EL (cell line): ENCODE data around the gene ADAMTS12.
"Not testable (repeated sequence)": the region's sequence is repeated elsewhere in the genome, so short reads cannot be mapped to it uniquely, and the experiment has no call there.

ENCODE experiments used
- DNase-seq: peaks from one replicate; pipeline ENCODE4 v3.0.0-alpha.2; 2016

Gene ADAMTS12

DNA sequence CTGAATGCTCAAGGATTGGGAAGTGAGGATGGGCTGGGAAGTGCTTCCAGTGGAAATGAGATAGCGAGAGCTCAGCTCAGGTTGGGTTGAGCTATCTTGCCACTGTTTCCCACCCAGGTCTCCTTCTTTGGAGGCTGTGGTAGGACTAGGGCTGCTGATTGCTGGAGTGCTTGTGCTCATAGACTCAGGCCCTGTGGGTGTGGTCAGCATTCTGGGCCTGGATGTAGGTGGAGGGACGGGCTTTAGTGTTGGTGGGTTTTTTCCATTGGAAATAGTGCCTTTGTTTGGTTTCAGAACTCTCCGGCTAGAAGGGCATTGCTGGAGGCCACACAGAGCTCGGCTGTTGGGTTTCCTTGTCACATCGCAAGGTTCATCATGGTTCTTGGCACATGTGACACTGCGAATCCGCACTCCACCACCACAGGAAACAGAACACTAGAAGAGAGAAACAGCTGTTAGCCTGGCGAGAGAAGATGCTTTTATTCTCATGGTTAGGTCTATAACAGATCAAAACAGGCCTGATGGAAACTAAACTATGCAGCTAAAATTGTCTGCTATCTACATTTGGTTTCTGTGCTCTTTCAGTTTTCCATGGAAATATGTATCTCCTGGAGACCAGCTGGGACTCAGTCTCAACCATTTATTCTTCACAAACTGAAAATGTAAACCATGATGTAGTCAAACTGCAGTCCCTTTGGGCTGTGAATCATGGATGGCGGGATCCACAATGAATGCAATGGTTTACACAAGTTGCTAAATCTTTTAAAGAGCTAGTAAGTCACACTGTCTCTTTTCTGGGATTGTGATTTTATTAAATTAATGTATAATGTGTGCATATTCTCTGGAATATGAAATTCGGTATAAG is 314.8 kb downstream of the ADAMTS12 start:
- no peak for DNase-seq

DNA sequence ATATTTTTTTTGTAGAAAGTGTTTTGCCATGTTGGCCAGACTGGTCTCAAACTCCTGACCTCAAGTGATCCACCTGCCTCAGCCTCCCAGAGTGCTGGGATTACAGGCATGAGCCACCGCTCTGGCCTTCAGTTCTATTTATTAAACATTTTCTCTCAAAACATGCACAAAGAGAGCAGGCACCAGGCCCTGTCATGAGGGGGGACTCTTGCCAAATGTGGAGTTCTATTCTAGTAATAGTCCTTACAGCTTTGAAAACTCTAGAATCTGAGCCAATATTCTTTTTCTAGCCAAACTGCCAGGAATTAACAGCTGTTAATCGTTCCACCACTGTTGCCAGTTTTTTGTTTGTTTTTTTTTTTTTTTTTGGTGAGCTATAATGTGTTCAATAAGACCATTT is 326.5 kb downstream of the ADAMTS12 start:
- DNase-seq: no peak

DNA sequence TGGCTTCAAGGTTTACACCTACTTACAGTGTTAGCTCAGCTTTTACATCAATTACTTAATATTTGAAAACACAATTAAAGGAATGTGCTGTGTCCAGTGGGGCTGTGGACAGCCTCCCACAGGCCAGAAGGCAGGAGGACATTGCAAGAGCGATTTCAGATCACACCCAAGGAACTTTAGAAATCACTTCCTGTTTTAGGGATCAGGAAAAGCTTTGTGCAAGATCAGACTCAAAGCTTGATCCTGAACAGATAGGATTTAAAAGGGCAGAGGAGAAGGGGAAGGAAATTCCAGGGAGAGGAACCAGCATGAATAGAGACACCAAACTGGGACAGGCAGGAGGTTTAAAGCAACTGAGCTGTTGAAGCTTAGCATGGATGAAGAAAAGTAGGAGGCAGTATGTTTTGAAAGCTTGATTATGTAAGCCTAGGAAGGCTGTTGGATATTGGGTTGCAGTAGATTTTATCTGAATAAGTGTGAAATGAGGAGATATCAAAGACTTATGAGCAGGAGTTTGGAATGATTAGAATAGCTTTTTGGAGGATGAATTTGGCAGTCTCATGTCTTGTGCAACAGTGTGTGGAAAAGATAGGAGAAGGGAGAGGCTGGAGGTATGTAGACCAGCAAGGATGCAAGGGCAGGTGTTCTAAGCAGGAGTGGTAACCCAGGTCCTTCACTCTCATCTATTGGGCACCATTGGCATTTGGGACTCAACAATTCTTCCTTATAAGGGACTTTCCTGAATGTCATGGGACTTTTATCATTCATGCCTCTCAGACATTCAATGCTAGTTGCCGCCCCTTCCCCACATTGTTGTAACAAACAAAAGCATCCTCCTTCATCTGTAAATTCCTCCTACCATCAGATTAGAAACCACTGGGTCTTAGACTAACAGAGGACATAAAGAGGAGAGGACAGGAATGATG is 327.5 kb downstream of the ADAMTS12 start:
- DNase-seq: no peak

DNA sequence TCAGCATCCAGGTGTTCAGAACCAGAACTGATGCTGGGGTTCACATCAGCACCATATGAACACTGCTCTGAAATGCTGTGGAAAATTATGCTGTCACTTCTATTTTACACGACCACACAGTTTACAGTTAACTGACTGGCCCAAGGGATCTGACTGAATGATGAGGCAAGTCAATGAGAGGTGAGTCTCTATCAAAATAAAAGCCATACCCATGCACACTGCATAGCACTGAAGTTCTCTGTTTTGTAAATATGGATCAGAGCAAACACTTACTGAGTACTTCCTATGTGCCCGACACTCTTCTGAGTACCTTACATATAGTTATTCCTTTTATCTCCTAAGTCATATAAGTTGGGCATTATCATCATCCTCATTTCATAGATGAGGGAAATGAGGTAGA is 328.3 kb downstream of the ADAMTS12 start:
- DNase-seq: no peak

DNA sequence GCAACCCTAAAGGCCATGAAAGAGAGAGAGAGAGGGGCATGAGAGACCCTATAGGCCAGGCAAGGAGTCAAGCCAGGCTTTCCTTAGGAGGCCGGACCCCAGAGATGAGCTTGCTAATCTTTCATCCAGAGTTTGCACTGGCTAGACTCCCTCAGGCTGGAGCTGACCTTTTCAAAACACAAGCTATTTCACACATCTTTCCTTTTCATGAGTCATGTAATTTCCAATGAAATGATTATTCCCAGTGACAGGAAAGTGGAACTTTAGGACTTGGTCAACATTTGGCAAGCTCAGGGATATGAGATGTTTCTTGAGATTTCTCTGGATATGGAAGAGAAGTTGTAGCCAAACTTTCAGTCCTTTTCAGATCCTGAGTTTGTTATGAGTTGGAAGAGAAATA is 333.3 kb downstream of the ADAMTS12 start:
- peak; percentile 25 for DNase-seq

DNA sequence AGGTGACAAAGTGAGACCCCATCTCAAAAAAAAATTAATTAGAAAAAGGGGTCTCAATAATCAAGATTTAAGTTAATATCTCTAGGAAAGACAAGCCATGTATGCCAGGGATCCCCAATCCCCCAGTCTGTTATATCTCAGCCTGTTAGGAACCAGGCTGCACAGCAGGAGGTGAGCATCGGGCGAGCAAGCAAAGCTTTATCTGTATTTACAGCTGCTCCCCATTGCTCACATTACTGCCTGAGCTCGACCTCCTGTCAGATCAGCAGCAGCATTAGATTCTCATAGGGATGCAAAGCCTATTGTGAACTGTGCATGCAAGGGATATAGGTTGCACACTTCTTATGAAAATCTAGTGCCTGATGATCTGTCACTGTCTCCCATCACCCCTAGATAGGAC is 334.2 kb downstream of the ADAMTS12 start:
- no peak for DNase-seq

DNA sequence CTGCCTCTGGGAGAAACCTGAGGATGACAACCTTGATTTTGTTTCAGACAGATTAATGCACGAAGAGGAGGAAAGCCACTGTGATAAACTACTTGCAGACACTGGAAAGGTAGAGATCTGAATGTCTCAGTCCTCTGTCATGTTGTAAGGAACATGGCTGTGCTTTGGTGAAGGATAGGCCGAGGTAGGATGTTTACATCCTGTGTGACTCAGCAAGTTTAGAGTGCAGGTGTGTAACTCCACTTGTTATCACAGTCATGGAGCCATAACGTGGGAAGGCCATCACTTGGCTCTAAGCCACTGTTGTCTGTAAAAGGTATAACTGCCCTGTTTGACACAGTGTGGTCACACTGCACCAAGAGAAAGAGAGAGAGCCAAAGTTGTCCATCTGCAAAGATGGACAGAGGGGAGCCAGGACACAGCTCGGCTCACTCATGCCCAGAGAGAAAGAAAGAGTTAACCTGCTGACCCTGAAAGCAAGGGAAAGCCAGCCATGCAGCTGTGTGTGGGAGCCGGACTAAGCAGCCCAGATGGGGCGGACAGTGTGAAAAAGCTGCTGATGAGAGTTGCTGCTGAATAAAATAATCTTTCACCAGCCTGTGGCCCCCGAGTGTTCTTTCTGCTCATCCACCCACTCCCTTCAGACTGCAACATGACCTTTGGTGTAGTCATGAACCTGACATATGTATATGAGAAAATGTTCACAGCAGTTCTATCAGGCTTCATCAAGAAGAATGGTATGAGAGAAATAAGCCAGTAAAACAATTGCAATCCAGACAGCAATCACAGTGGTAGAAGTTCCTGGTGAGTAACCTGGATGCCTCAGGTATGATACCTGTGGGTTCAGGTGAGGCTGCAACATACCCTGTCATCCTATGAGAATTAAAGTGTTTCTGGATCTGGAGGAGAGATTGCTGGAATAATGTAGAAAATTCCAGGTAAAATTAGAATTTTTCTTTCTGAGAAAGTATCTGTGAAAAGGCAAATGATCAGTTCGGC is 335.2 kb downstream of the ADAMTS12 start:
- no peak for DNase-seq

DNA sequence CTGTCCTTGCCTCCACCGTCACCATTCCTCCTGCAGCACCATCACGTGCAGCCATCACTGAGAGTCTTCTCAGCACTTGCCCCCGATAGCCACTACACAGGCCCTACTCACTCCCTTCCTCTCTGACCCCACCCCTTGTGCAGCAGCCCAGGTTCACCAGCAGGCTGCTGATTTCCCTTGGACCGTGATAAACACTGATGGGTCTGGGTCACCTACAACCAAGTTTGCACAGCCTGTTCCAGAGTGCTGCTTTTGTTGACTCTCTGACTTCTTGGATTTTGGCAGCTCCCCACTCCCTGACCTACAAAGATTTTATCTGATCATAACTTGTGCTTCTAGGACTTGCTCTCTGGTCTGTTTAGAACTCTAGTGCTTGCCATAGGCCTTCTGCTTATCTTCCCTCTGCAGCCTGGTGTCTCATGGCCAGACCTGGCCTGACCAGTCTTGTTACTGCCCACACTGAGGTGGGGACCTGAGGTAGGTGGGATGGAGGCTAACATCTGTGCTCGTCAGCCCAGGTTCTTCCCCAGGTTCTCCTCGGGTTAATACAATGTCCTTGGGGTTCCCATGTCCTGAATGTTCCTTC is 341.7 kb downstream of the ADAMTS12 start:
- DNase-seq: no peak

DNA sequence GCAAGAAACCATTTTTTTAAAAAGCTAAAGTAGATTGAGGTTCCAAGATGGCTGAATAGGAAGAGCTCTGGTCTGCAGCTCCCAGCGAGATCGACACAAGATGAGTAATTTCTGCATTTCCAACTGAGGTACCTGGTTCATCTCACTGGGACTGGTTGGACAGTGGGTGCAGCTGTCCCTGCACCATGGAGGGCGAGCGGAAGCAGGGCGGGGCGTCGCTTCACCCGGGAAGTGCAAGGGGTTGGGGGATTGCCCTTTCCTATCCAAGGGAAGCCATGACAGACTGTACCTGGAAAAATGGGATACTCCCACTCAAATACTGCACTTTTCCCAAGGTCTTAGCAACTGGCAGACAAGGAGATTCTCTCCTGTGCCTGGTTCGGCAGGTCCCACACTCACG is 352.0 kb downstream of the ADAMTS12 start:
- DNase-seq: not testable (repeated sequence)

DNA sequence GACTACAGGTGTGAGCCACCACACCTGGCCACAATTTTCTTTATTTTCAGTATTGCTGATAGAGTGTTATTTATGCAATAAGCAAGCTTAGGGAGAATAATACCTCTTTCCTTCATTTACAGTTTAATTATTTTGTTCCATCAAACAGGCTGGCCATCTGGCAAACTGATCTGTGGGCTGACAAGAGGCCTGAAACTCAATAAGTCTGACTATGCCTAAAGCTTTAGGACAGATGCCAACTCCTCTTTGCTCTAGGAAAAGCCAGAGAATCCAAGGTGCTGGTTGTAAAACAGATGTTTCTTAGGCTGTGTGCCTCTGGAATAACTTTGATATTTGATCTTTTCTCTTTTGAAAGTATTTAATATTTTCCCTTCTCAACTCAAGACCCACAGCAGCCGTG is 352.6 kb downstream of the ADAMTS12 start:
- no peak for DNase-seq

DNA sequence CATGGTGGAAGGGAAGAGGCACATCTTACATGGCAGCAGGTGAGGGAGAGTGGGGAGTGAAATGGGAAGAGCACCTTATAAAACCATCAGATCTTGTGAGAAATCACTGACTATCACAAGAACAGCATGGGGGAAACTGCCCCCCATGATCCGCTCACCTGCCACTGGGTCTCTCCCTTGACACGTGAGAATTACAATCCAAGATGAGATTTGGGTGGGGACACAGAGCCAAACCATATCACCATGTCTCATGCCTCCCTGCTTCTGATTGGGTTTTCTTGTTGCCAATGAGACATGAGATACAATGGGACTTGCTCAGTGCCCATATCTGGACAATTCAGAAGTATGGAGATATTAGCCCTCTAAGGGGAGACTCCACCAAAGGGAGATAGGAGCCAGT is 353.6 kb downstream of the ADAMTS12 start:
- no peak for DNase-seq

DNA sequence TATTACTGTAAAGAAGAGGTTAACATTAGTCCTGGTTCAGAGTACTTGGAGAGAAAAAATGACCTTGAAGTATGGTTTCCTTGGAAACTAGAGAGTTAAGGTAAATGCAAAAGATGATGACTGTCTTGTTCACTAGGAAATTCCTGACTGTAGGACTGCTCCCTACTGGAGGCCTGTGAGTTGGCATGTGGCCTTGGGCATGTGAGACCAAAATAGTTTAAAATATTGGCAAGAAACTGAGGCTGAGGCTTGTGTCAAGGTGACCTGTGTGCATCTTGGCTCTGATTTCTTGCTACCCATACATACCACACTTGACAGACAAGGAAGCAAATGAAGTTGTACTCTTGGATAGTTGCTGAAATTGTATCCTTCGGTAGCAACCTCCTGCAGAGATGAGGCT is 354.6 kb downstream of the ADAMTS12 start:
- no peak for DNase-seq

DNA sequence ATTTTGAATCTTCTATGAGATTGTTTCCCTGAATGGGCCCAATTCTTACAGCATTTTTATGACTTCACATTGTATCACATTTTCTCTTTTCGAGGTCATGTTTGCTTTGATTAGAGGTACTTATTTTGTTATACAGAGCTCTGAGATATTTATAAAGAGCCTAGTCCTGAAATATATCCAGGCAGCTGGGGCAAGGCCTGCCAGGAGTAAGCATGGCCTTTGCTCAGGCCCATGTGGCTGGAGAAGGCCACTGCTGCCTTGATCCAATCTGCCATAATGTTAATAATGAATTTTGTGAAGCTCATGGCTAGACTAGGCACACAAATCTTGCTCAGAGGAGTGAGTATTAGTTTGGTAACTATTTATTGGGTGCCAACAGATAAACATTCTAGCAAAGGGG is 355.0 kb downstream of the ADAMTS12 start:
- no peak for DNase-seq

DNA sequence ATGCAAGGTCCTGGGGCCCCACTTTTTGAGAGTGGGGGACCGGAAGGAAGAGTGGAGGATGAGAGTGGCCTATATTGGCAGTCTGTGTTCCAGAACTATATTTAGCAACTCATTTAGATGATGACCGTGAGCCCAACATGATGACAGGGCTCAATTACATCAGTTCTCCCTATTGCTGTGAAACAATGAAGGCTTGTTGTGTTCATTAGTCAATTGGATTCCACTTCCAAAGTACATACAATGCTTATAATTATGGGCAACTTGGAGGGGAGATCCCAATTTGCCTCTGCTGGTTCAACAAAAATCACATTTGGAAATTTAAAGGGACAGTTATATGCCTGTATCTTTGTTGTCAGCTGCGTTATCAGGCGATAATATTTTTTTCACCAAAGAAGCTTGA is 360.0 kb downstream of the ADAMTS12 start:
- no peak for DNase-seq

DNA sequence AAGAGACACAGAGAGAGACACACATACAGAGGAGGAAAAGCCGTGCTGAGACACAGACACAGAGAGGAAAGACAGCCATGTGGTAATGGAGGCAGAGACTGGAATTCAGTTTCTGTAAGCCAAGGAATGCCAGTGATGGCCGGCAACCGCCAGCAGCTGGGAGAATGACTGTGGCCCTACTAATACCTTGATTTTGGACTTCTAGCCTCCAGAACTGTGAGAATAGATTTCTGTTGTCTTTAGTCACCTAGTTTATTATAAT is 360.8 kb downstream of the ADAMTS12 start:
- no peak for DNase-seq

DNA sequence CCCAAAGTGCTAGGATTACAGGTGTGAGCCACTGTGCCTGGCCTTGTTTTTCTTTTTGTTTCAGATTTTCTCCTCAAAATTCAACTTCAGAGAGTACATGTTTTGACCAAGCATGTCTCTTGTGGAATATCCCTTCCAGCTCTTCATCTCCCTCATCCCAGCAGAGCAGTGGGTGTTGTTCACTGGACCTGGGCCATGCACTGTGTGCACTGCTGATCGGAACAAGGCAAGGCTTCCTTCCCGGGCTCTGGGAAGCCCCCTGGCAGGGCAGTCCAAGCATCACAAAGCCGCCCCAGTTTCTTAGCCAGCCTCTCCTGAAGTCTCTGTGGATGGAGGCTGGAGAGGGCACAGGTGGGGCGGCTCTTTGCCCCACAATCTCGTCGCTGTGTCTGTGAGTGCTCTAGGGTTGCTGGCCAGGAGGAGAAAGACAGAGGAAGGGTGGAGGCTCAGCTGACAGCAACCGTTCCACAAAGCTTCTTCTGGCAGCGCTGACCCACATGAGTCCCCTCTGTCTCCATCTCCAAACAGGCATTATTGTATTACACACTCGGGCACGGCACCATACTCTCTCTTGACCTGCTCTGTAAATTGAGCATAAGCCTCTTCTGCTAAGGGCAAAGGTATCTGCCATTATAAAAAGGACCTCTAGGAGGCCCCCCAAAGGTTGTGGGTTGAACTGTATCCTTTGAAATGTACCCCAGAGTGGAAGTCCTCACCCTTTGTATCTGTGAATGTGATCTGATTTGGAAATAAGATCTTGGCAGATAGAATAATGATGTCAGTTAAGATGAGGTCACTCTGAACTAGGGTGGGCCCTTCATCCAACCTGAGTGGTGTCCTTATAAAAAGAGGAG is 361.4 kb downstream of the ADAMTS12 start:
- no peak for DNase-seq

DNA sequence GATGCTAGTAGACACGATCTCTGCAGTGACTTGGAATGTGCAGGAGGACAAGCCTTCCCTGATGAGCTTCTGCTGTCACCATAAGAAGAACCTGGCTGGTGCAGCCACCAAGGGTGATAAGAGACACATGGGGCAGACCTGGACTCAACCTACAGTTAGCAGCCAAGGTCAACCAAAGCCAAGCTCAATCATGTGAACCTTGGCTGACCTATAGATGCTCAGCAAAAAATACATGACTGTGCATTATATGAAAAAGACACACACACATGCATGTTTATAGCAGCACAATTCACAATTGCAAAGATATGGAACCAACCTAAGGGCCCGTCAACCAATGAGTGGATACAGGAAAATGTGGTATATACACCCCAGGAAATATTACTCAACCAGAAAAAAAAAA is 364.1 kb downstream of the ADAMTS12 start:
- DNase-seq: no peak

DNA sequence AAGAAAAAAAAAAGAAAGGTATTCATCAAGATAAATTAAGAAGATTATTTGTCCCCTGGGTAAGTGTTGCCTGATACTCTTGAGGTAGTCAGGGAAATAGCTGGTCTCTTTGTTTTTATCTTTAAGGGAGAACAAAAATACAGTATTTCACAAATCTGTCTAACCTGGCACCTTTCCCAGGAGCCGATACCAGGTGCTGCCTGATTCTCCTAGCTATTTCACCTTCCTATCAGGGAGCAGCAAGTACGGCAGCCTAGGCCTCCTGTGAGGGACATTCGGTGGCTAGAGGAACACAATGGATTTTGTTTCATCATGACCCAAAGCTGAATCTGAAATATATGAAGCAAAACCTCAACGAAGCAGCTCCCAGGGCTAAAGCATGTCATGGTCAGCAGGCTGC is 365.0 kb downstream of the ADAMTS12 start:
- DNase-seq: no peak

DNA sequence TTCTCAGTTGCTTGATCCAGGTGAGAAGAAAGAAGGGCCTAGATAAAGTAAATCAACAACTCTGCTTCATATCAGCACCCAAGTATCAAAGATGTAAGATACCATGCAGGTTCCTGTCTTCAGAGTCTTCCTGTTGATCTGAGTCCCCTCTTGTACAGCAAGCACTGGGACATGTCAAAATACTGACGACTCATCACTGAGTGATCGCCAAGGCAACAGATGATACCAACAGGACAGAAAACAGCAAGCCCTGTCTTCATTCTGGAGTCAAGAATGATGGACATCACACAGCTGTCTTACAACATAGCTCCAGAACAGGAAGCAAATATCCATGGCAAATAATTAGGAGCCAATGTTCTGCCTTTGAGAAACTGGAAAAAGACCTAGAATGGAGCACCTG is 367.3 kb downstream of the ADAMTS12 start:
- peak; percentile 23 for DNase-seq

DNA sequence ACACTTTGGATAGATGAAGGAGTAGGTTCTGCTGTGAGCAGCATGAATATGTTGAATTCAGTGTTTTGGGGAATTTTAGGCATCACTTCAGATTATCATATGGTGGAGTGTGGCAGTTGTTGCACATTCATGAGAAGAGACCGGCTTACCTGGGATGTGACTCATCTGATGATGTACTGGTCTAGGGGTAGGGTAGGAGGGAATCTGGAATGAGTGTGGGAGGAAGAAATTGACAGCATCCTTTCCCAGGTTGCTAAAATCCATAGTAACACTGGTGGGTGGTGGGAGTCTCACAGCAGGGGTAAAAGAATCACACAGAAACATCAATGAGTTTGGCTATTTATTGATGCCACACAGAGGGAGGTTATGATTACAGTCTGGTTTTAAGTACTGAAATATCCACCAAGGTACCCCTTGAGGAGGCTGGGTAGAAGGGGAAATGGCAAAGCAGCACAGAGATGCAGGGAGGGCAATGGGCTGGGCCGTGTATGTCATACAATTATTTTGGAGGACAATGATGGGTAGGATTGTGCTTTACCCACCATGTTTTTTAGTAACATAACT is 368.5 kb downstream of the ADAMTS12 start:
- no peak for DNase-seq

DNA sequence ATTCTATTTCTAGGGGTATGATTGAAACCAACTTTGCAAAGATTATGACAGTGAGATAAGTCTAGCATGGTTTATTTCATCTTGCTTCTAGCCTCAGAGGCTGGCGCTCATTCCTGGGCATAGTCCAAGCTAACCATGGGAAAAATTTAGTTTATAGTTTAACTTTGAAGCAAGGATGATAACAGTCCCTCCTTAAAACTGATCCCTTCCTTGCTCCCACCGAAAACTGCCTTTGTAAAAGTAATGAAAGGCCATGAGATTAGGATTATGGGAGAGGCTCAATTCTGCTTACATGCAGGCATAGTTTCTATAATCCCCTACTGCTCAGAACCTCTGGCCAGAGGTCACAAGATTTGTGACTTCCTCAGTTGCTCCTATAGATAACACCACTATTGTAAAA is 375.4 kb downstream of the ADAMTS12 start:
- no peak for DNase-seq
